ENCODE results near the gene DLG2.

DNA sequence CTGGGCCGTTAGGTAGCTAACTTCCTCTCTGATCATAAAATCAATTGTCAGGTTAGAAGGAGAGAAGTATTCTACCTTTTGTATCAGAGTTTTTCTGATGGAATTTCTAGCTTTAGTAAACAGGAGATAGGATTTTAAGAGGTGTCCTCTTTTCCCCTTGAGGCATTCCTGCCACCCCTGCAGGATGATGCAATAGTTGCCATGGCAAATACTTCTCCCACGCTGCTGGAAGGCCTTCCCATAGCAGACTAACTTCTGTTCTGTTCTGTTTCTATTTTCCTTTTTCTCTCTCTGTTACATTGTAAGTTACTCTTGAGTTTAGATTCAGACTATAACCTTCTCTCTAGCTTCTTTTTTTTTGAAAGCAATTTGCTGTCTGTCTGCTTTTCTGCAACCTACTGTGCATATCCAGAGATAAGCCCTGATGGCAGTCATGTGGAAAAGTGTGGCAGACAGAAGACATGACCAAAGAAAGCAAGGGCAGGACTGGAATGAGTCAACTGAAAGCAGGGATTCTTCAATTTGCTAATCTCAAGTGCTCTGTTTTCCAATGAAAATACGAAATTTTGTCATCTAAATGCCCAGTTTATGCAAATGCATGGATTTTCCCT is 679.1 kb downstream of the DLG2 start:
- TF ChIP-seq, protein P1, sequence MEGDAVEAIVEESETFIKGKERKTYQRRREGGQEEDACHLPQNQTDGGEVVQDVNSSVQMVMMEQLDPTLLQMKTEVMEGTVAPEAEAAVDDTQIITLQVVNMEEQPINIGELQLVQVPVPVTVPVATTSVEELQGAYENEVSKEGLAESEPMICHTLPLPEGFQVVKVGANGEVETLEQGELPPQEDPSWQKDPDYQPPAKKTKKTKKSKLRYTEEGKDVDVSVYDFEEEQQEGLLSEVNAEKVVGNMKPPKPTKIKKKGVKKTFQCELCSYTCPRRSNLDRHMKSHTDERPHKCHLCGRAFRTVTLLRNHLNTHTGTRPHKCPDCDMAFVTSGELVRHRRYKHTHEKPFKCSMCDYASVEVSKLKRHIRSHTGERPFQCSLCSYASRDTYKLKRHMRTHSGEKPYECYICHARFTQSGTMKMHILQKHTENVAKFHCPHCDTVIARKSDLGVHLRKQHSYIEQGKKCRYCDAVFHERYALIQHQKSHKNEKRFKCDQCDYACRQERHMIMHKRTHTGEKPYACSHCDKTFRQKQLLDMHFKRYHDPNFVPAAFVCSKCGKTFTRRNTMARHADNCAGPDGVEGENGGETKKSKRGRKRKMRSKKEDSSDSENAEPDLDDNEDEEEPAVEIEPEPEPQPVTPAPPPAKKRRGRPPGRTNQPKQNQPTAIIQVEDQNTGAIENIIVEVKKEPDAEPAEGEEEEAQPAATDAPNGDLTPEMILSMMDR (IDR thresholded peaks at IDR 0.05 in 4 of 5, conservative IDR thresholded peaks at IDR 0.05 in 1 of 5): no peak
- TF ChIP-seq POLR2A (IDR thresholded peaks at IDR 0.05): no peak
